Neural progenitor cell (in vitro differentiated cells): ENCODE results near the gene LRCOL1.

Source experiments
- EZH2 ChIP-seq: fragments of 200-600 bp; sonication (generic); IDR thresholded peaks from 2 replicates; pipeline ENCODE4 v1.6.1; 2017; ENCODE audit warnings: antibody characterized with exemption, mild to moderate bottlenecking, moderate library complexity
- EZH2phosphoT487 ChIP-seq: fragments of 200-600 bp; sonication (generic); IDR thresholded peaks from 2 replicates; pipeline ENCODE4 v1.6.1; 2017; ENCODE audit warnings: antibody characterized with exemption
- TF ChIP-seq, protein P1 (sequence below): fragments of 200-600 bp; sonication (generic); IDR thresholded peaks from 2 replicates; pipeline ENCODE4 v1.5.1; 2017; ENCODE audit warnings: antibody characterized with exemption, mild to moderate bottlenecking

- TF ChIP-seq, protein P1, sequence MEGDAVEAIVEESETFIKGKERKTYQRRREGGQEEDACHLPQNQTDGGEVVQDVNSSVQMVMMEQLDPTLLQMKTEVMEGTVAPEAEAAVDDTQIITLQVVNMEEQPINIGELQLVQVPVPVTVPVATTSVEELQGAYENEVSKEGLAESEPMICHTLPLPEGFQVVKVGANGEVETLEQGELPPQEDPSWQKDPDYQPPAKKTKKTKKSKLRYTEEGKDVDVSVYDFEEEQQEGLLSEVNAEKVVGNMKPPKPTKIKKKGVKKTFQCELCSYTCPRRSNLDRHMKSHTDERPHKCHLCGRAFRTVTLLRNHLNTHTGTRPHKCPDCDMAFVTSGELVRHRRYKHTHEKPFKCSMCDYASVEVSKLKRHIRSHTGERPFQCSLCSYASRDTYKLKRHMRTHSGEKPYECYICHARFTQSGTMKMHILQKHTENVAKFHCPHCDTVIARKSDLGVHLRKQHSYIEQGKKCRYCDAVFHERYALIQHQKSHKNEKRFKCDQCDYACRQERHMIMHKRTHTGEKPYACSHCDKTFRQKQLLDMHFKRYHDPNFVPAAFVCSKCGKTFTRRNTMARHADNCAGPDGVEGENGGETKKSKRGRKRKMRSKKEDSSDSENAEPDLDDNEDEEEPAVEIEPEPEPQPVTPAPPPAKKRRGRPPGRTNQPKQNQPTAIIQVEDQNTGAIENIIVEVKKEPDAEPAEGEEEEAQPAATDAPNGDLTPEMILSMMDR: no peak
- TF ChIP-seq EZH2phosphoT487: no peak
- no peak for TF ChIP-seq EZH2
These were observed 14.4 kb downstream of the LRCOL1 start for GRCh38 chr12:132596016-132596415.
